GM23338 (cell line): ENCODE measurements around the gene SYVN1. TPM values are rescaled to one million over a fixed set of nuclear protein-coding genes. Genes with fewer than 3 reads are reported as not detected.

Experiments
- ATAC-seq: fragments of 200-7000 bp; cut with Tn5 transposase; 3 replicates; pipeline ENCODE4 v1.9.1; 2020
- DNase-seq: peaks from one replicate; pipeline ENCODE4 v3.0.0-alpha.2; 2015; ENCODE audit warnings: low spot score
- H2AFZ ChIP-seq: fragments of 200-600 bp; sonication (generic); 2 replicates; pipeline ENCODE4 v1.8.0; 2016; ENCODE audit warnings: antibody characterized with exemption, mild to moderate bottlenecking, moderate library complexity
- H3F3A ChIP-seq: fragments of 200-600 bp; sonication (generic); replicated peaks from 2 replicates; pipeline ENCODE4 v1.8.0; 2017; ENCODE audit warnings: antibody characterized with exemption, mixed run types, low read depth
- H3K27ac ChIP-seq: fragments of 200-600 bp; sonication (generic); 2 replicates; pipeline ENCODE4 v1.6.1; 2016; ENCODE audit warnings: low read depth
- H3K27me3 ChIP-seq: fragments of 200-600 bp; sonication (generic); 2 replicates; pipeline ENCODE4 v1.8.0; 2016; ENCODE audit warnings: mild to moderate bottlenecking, mixed run types, moderate library complexity; ENCODE audit not compliant: insufficient read depth
- H3K36me3 ChIP-seq: fragments of 200-600 bp; sonication (generic); 2 replicates; pipeline ENCODE4 v1.8.0; 2016; ENCODE audit warnings: mild to moderate bottlenecking; ENCODE audit not compliant: insufficient read depth
- H3K4me1 ChIP-seq: fragments of 200-600 bp; sonication (generic); 2 replicates; pipeline ENCODE4 v1.8.0; 2016; ENCODE audit warnings: mild to moderate bottlenecking, moderate library complexity; ENCODE audit not compliant: insufficient read depth
- H3K4me2 ChIP-seq: fragments of 200-600 bp; sonication (generic); 2 replicates; pipeline ENCODE4 v1.7.1; 2017; ENCODE audit warnings: mixed run types
- H3K4me3 ChIP-seq: fragments of 200-600 bp; sonication (generic); 2 replicates; pipeline ENCODE4 v1.6.1; 2016; ENCODE audit warnings: mixed run types
- H3K79me2 ChIP-seq: fragments of 200-600 bp; sonication (generic); replicated peaks from 2 replicates; pipeline ENCODE4 v1.8.0; 2017; ENCODE audit warnings: mild to moderate bottlenecking; ENCODE audit not compliant: insufficient read depth
- H3K9me2 ChIP-seq: fragments of 200-600 bp; sonication (generic); 2 replicates; pipeline ENCODE4 v1.8.0; 2017; ENCODE audit not compliant: insufficient read depth
- H4K20me1 ChIP-seq: fragments of 200-600 bp; sonication (generic); replicated peaks from 2 replicates; pipeline ENCODE4 v1.8.0; 2017; ENCODE audit warnings: mild to moderate bottlenecking; ENCODE audit not compliant: insufficient read depth
- H3K27ac Mint-ChIP-seq: 2 replicates; pipeline ENCODE4 v1.8.0; 2020; ENCODE audit warnings: inconsistent platforms, mild to moderate bottlenecking, moderate library complexity, mixed read lengths
- H3K27me3 Mint-ChIP-seq: 3 replicates; pipeline ENCODE4 v1.8.0; 2022; ENCODE audit warnings: low read depth, mild to moderate bottlenecking, moderate library complexity, mixed read lengths, inconsistent platforms; ENCODE audit not compliant: insufficient read depth, poor library complexity
- H3K36me3 Mint-ChIP-seq: 3 replicates; pipeline ENCODE4 v1.8.0; 2021; ENCODE audit warnings: low read depth, mild to moderate bottlenecking, inconsistent platforms, moderate library complexity, mixed read lengths
- H3K4me1 Mint-ChIP-seq: 3 replicates; pipeline ENCODE4 v1.8.0; 2020; ENCODE audit warnings: mild to moderate bottlenecking, inconsistent platforms, mixed read lengths
- H3K4me3 Mint-ChIP-seq: 3 replicates; pipeline ENCODE4 v1.8.0; 2021; ENCODE audit warnings: moderate library complexity, mild to moderate bottlenecking, inconsistent platforms, mixed read lengths
- H3K9me3 Mint-ChIP-seq: 3 replicates; pipeline ENCODE4 v1.8.0; 2020; ENCODE audit warnings: moderate library complexity, mild to moderate bottlenecking, inconsistent platforms, mixed read lengths
- NANOG ChIP-seq: IDR thresholded peaks from 2 replicates; pipeline ENCODE4 v1.6.1; 2016; ENCODE audit warnings: antibody characterized with exemption, borderline replicate concordance
- ZNF462 ChIP-seq: fragments of 250-450 bp; sonication (Bioruptor Pico); IDR thresholded peaks from 2 replicates; pipeline ENCODE4 v1.5.0; 2020; ENCODE audit warnings: mild to moderate bottlenecking, moderate library complexity
- polyA plus RNA-seq: library from polyadenylated mRNA; unstranded; fragments of >200 nt; fragmentation: Nextera tagmentation; extraction: Ambion mirVana; gene quantifications from 2 replicates; pipeline ENCODE4 v1.2.1, GENCODE V29; 2016
- total RNA-seq: library from RNA; depleted of rRNA; stranded (reverse); fragments of >200 nt; shearing (Covaris generic); gene quantifications from 2 replicates; pipeline ENCODE4 v1.2.3, GENCODE V29; 2014
- TF ChIP-seq, protein P1 (sequence below): IDR thresholded peaks from one replicate; pipeline ENCODE4 v1.6.1; 2018; ENCODE audit warnings: antibody characterized with exemption; ENCODE audit not compliant: unreplicated experiment
- TF ChIP-seq, protein P2 (sequence below): IDR thresholded peaks from 2 replicates; pipeline ENCODE4 v1.6.1; 2016; ENCODE audit warnings: antibody characterized with exemption

SYVN1 gene
- total and polyA plus RNA-seq, 2 experiments from 2014 or later = 13.8 to 28.7 TPM

DNA sequence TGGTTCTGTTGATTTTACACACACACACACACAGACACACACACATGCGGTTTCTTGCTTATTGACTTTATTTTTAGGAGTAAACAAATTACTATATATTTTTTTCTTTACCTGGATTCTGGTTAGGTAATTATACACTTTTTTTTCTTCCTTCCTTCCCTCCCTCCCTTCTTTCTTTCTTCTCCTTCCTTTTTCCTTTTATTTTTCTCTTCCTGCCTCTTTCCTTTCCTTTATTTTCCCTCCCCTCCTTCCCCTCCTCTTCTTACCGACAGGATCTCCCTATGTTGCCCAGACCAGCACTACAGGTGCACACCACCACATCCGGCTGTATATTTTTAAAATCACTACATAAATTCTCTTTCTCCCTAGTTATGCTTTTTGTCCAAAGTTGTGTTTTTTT, 32.6 kb upstream of the SYVN1 start (continued):
- no peak for TF ChIP-seq ZNF462 (CRISPR knock-in tag)
- no peak for TF ChIP-seq NANOG

DNA sequence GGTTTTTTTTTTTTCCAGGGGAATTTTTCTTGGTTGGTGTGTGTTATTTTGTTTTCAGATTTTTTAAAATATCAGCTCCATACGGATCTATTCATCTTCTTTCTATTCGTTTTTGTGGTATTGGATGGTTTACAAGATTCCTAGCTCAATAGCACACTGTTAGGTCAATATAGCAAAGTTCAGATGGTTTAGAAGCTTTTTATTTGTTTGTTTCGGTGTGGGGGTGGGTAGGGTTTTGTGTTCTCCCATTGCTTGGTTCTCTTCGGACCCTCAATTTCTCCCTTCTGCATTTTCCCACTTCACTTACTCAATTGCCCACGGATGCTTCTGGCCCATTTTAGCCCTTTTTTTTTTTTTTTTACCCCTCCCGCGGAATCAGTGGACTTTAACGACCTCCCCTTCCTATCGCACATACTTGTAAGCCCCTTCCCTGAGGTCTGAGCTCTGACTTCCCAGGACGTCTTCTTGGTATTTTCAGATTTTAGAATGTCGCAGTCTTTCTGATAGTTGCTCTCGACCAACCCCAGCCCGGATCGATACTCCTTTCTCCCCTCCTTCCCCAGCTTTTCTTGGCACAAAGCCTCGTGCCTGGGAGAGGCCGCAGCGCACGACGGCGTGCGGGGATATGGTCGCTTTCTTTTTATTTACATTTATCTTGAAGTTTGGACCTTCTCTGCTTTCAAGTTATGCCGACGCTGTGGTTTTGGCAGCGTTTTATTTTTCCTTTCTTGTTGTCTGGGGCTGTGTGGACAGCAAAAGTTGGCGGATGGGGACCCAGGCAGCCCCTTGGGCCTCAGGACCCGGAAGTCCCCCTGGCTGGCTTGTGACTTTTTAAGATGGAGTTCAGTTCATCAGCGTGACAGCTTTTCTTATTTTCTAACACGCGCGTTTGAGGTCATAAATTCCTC, 31.3 kb upstream of the SYVN1 start:
- H3K27me3 Mint-ChIP-seq = peaks cover 9% of the 10 kb centered on the region
- ATAC-seq (peak; percentile 31; the same call in 2 of the 3 replicates), DNase-seq (peak; percentile 45)
- no peaks in the 10 kb centered on the region for H3K36me3 ChIP-seq
- H3K4me3 ChIP-seq = no peak overlapping the region
- peaks cover 14% of the 10 kb centered on the region for H3K4me1 Mint-ChIP-seq
- no peak for TF ChIP-seq NANOG
- TF ChIP-seq, protein P1, sequence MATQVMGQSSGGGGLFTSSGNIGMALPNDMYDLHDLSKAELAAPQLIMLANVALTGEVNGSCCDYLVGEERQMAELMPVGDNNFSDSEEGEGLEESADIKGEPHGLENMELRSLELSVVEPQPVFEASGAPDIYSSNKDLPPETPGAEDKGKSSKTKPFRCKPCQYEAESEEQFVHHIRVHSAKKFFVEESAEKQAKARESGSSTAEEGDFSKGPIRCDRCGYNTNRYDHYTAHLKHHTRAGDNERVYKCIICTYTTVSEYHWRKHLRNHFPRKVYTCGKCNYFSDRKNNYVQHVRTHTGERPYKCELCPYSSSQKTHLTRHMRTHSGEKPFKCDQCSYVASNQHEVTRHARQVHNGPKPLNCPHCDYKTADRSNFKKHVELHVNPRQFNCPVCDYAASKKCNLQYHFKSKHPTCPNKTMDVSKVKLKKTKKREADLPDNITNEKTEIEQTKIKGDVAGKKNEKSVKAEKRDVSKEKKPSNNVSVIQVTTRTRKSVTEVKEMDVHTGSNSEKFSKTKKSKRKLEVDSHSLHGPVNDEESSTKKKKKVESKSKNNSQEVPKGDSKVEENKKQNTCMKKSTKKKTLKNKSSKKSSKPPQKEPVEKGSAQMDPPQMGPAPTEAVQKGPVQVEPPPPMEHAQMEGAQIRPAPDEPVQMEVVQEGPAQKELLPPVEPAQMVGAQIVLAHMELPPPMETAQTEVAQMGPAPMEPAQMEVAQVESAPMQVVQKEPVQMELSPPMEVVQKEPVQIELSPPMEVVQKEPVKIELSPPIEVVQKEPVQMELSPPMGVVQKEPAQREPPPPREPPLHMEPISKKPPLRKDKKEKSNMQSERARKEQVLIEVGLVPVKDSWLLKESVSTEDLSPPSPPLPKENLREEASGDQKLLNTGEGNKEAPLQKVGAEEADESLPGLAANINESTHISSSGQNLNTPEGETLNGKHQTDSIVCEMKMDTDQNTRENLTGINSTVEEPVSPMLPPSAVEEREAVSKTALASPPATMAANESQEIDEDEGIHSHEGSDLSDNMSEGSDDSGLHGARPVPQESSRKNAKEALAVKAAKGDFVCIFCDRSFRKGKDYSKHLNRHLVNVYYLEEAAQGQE = no peak
- TF ChIP-seq, protein P2, sequence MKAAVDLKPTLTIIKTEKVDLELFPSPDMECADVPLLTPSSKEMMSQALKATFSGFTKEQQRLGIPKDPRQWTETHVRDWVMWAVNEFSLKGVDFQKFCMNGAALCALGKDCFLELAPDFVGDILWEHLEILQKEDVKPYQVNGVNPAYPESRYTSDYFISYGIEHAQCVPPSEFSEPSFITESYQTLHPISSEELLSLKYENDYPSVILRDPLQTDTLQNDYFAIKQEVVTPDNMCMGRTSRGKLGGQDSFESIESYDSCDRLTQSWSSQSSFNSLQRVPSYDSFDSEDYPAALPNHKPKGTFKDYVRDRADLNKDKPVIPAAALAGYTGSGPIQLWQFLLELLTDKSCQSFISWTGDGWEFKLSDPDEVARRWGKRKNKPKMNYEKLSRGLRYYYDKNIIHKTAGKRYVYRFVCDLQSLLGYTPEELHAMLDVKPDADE = no peak
- H3K36me3 Mint-ChIP-seq = no peaks in the 10 kb centered on the region
- no peaks in the 10 kb centered on the region for H3F3A ChIP-seq
- no peak overlapping the region for H3K27ac Mint-ChIP-seq
- H3K4me3 Mint-ChIP-seq = no peak overlapping the region; the same call in 2 of the 3 replicates
- H3K9me2 ChIP-seq = no peaks in the 10 kb centered on the region
- peak overlapping the region; percentile 18; the same call in 1 of the 2 replicates for H3K27ac ChIP-seq
- 0 out of 2 replicates have a peak overlapping the region, but pooled peaks have one; percentile 64 for H3K4me2 ChIP-seq
- H3K4me1 ChIP-seq = peaks cover 4% of the 10 kb centered on the region
- H3K79me2 ChIP-seq = no peaks in the 10 kb centered on the region
- H3K27me3 ChIP-seq = no peaks in the 10 kb centered on the region
- peak overlapping the region; percentile 100 for H2AFZ ChIP-seq
- no peaks in the 10 kb centered on the region for H4K20me1 ChIP-seq
- no peaks in the 10 kb centered on the region for H3K9me3 Mint-ChIP-seq
